ENCODE data around the gene WDR12.
"Not testable (repeated sequence)": the region's sequence is repeated elsewhere in the genome, so short reads cannot be mapped to it uniquely, and the experiment has no call there.

Gene WDR12

GRCh38 chr2:202883987-202884675 is 27.3 kb downstream of the WDR12 start:
- DNase-seq (ENCODE audit: low spot score) = no peak

- DNase-seq (ENCODE audit: low spot score) = no peak
These were observed 29.9 kb downstream of the WDR12 start for GRCh38 chr2:202881570-202881969.

- DNase-seq (ENCODE audit: low spot score) = no peak
These were observed 33.8 kb downstream of the WDR12 start for GRCh38 chr2:202877699-202878098.

GRCh38 chr2:202871300-202872141 is 40.0 kb downstream of the WDR12 start, which contains the start of gene ICA1L:
TSS of gene ICA1L (minus strand) at chr2:202871766. CDS start at chr2:202829009, 42,757 bp downstream.
- peak; percentile 71 for DNase-seq (ENCODE audit: low spot score)

GRCh38 chr2:202870431-202871299 is 40.8 kb downstream of the WDR12 start:
- peak; percentile 93 for DNase-seq (ENCODE audit: low spot score)

GRCh38 chr2:202861987-202862386 is 49.5 kb downstream of the WDR12 start:
- DNase-seq (ENCODE audit: low spot score) = no peak

GRCh38 chr2:202858601-202859000 is 52.9 kb downstream of the WDR12 start:
- no peak for DNase-seq (ENCODE audit: low spot score)

- not testable (repeated sequence) for DNase-seq (ENCODE audit: low spot score)
These were observed 62.1 kb downstream of the WDR12 start for GRCh38 chr2:202849343-202849742.

- no peak for DNase-seq (ENCODE audit: low spot score)
These were observed 62.7 kb downstream of the WDR12 start for GRCh38 chr2:202848813-202849212.

- DNase-seq (ENCODE audit: low spot score) = no peak
These were observed 63.6 kb downstream of the WDR12 start for GRCh38 chr2:202847693-202848524.

- DNase-seq (ENCODE audit: low spot score) = no peak
These were observed 66.8 kb downstream of the WDR12 start for GRCh38 chr2:202844656-202845055.

GRCh38 chr2:202842690-202843089 is 68.8 kb downstream of the WDR12 start:
- DNase-seq (ENCODE audit: low spot score) = no peak

- no peak for DNase-seq (ENCODE audit: low spot score)
These were observed 70.2 kb downstream of the WDR12 start for GRCh38 chr2:202841090-202841867.

GRCh38 chr2:202831242-202832220 is 79.9 kb downstream of the WDR12 start:
- DNase-seq (ENCODE audit: low spot score) = peak; percentile 78

GRCh38 chr2:202824901-202825300 is 86.6 kb downstream of the WDR12 start:
- DNase-seq (ENCODE audit: low spot score) = no peak

All from cerebellar cortex (tissue), 1 donor.